SIG-M5 treated with dmso at 0.1 percent for 504 hours (cell line): ENCODE measurements around the gene ZCCHC24.
"Not testable (repeated sequence)": the region's sequence is repeated elsewhere in the genome, so short reads cannot be mapped to it uniquely, and the experiment has no call there.

Experiments used
- DNase-seq: peaks from one replicate; lab custom pipeline; 2025; ENCODE audit not compliant: unreplicated experiment; lab: John Stamatoyannopoulos, UW

Gene ZCCHC24

GRCh38 chr10:79332610-79333315 lies 112.7 kb downstream of the ZCCHC24 start:
- not testable (repeated sequence) for DNase-seq
